CD4-positive, CD25-positive, alpha-beta regulatory T cell (primary cell): ENCODE results near the gene PREX1. TPM values are rescaled to one million over a fixed set of nuclear protein-coding genes. Genes with fewer than 3 reads are reported as not detected.
A peak's percentile ranks its signal among the peaks of the same experiment; 100 is the strongest.

Source experiments
- ATAC-seq, 2 donors: fragments of 150-1000 bp; cut with Tn5 transposase; one replicate each; pipeline ENCODE4 v1.10.0; 2021; ENCODE audit warnings: low read depth in 2 of 2, moderate number of reproducible peaks in 2 of 2, moderate library complexity in 1 of 2
- DNase-seq, 3 donors: peaks; one replicate each; pipeline versions ENCODE4 v3.0.0 to v3.0.0-alpha.2; 2012 to 2022; ENCODE audit warnings: mixed read lengths in 1 of 3
- H3K27ac ChIP-seq: one replicate; pipeline ENCODE4 v1.7.0; 2013; ENCODE audit warnings: mild to moderate bottlenecking, low read length; ENCODE audit not compliant: insufficient read depth, poor library complexity, severe bottlenecking
- H3K27me3 ChIP-seq: one replicate; pipeline ENCODE4 v1.7.0; 2013; ENCODE audit warnings: low read length; ENCODE audit not compliant: control insufficient read depth, insufficient read depth
- H3K36me3 ChIP-seq: one replicate; pipeline ENCODE4 v1.7.0; 2013; ENCODE audit warnings: mild to moderate bottlenecking, low read length, moderate library complexity; ENCODE audit not compliant: control insufficient read depth, insufficient read depth
- H3K4me1 ChIP-seq: 2 replicates; pipeline ENCODE4 v1.7.0; 2013; ENCODE audit warnings: mild to moderate bottlenecking, low read length; ENCODE audit not compliant: insufficient read depth, control insufficient read depth, poor library complexity, severe bottlenecking
- H3K4me3 ChIP-seq: one replicate; pipeline ENCODE4 v1.7.0; 2013; ENCODE audit warnings: low read depth, mild to moderate bottlenecking, low read length, moderate library complexity
- H3K9me3 ChIP-seq, 2 experiments: 1 replicate in 1 of 2; 2 replicates in 1 of 2; pipeline ENCODE4 v1.7.0; 2013; ENCODE audit warnings: low read length in 2 of 2, mild to moderate bottlenecking in 1 of 2, moderate library complexity in 1 of 2; ENCODE audit not compliant: control insufficient read depth in 2 of 2
- H3K27ac Mint-ChIP-seq, 3 donors: one replicate each; pipeline ENCODE4 v1.8.0; 2020 to 2022; ENCODE audit warnings: mild to moderate bottlenecking in 3 of 3, mixed read lengths in 3 of 3, moderate library complexity in 2 of 3
- H3K27me3 Mint-ChIP-seq: one replicate; pipeline ENCODE4 v1.8.0; 2022; ENCODE audit warnings: mild to moderate bottlenecking, mixed read lengths
- H3K36me3 Mint-ChIP-seq: one replicate; pipeline ENCODE4 v1.8.0; 2020; ENCODE audit warnings: mixed read lengths
- H3K4me1 Mint-ChIP-seq, 4 donors: one replicate each; pipeline ENCODE4 v1.8.0; 2020 to 2022; ENCODE audit warnings: mixed read lengths in 4 of 4, mild to moderate bottlenecking in 1 of 4
- H3K4me3 Mint-ChIP-seq, 4 donors: one replicate each; pipeline ENCODE4 v1.8.0; 2020 to 2022; ENCODE audit warnings: mild to moderate bottlenecking in 4 of 4, mixed read lengths in 4 of 4, moderate library complexity in 3 of 4
- H3K9me3 Mint-ChIP-seq, 7 donors: one replicate each; pipeline ENCODE4 v1.8.0; 2020 to 2022; ENCODE audit warnings: mixed read lengths in 7 of 7, mild to moderate bottlenecking in 3 of 7, moderate library complexity in 2 of 7
- polyA plus RNA-seq, 4 donors: library from polyadenylated mRNA; unstranded; fragments of 300-500 nt; fragmentation: Illumina TruSeq; gene quantifications; one replicate each; pipeline ENCODE4 v1.2.3, GENCODE V29; 2021
- total RNA-seq: library from RNA; stranded (reverse); gene quantifications from one replicate; pipeline ENCODE4 v1.2.3, GENCODE V29; 2022

The PREX1 gene
- total and polyA plus RNA-seq, 5 donors from 2014 or later: 40.8 to 264 (median 57.0) TPM

DNA sequence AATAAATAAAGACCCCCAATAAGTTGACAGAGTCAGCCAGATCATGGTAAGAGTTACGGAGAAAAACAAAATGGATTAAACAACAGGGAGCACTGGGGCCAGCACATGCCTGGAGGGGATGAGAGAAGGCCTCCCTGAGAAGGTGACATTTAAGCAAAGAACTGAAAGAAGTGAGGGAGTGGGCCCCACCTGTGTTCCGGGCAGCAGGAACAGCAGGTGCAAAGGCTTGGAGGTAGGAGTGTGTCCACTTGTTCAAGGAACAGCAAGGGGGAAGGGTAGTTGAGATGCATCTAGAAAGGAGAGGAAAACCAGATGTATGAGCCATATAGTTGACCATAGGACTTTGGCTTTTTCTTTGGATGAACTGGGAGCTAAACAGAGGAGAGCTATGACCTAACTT lies 7.6 kb upstream of the PREX1 start:
- no peak overlapping the region for H3K27ac ChIP-seq
- DNase-seq: no peak
- H3K36me3 ChIP-seq: no peaks in the 10 kb centered on the region
- no peaks in the 10 kb centered on the region for H3K27me3 ChIP-seq
- no peaks in the 10 kb centered on the region for H3K9me3 ChIP-seq
- H3K4me3 ChIP-seq: no peak overlapping the region
- no peaks in the 10 kb centered on the region for H3K36me3 Mint-ChIP-seq
- no peak for ATAC-seq
- H3K27ac Mint-ChIP-seq: peak overlapping the region in 1 of 3 donors; percentile 27
- H3K9me3 Mint-ChIP-seq: no peaks in the 10 kb centered on the region
- H3K4me1 Mint-ChIP-seq: peaks cover 0 to 10% (median 8%) of the 10 kb centered on the region in 4 donors
- H3K4me1 ChIP-seq: no peaks in the 10 kb centered on the region
- H3K4me3 Mint-ChIP-seq: no peak overlapping the region
- H3K27me3 Mint-ChIP-seq: peaks cover 13% of the 10 kb centered on the region

DNA sequence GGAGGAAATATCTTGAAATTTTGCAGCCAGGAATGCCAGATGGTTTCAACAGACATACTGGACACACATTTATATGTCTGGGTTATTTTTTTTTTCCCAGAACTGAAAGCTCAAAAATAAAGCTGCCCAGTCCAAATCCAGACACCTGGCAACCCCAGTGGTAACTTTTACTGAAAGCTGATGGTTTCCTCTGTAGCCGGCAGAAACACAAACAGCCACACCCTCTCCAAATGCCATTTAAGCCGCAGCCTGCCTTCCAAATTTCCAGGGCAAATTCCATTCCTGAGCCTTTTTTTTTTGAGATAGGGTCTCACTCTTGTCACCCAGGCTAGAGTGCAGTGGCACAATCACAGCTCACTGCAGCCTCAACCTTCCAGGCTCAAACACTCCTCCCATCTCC lies 6.5 kb upstream of the PREX1 start:
- Mint-ChIP-seq H3K4me1 (peaks cover 0 to 9% (median 6%) of the 10 kb centered on the region in 4 donors), H3K27ac (no peak overlapping the region), H3K4me3 (no peak overlapping the region), H3K9me3 (no peaks in the 10 kb centered on the region), H3K36me3 (no peaks in the 10 kb centered on the region), H3K27me3 (peaks cover 13% of the 10 kb centered on the region)
- Histone ChIP-seq H3K27ac (no peak overlapping the region), H3K9me3 (no peaks in the 10 kb centered on the region), H3K27me3 (no peaks in the 10 kb centered on the region), H3K4me1 (no peaks in the 10 kb centered on the region), H3K4me3 (no peak overlapping the region), H3K36me3 (no peaks in the 10 kb centered on the region)
- DNase-seq: no peak
- no peak for ATAC-seq

GRCh38 chr20:48832405-48832730 lies 4.6 kb upstream of the PREX1 start:
- ATAC-seq (no peak), DNase-seq (no peak)
- peaks cover 3% of the 10 kb centered on the region for H3K4me1 ChIP-seq
- Mint-ChIP-seq H3K27ac (peak overlapping the region in 2 of 3 donors; percentile 29 to 71), H3K4me3 (peak overlapping the region in 1 of 4 donors; percentile 40), H3K27me3 (peaks cover 13% of the 10 kb centered on the region), H3K36me3 (no peaks in the 10 kb centered on the region), H3K9me3 (no peaks in the 10 kb centered on the region), H3K4me1 (peaks cover 0 to 10% (median 4%) of the 10 kb centered on the region in 4 donors)
- no peaks in the 10 kb centered on the region for H3K36me3 ChIP-seq
- H3K9me3 ChIP-seq: no peaks in the 10 kb centered on the region
- H3K27ac ChIP-seq: no peak overlapping the region
- H3K4me3 ChIP-seq: no peak overlapping the region
- H3K27me3 ChIP-seq: no peaks in the 10 kb centered on the region

- Histone ChIP-seq H3K27me3 (no peaks in the 10 kb centered on the region), H3K27ac (no peak overlapping the region), H3K4me1 (peaks cover 7% of the 10 kb centered on the region), H3K36me3 (no peaks in the 10 kb centered on the region), H3K9me3 (no peaks in the 10 kb centered on the region), H3K4me3 (no peak overlapping the region)
- Mint-ChIP-seq H3K4me3 (peak overlapping the region in 1 of 4 donors; percentile 92), H3K4me1 (peaks cover 0 to 10% (median 4%) of the 10 kb centered on the region in 4 donors), H3K27ac (peak overlapping the region; percentile 1 to 71 (median 29)), H3K27me3 (peaks cover 13% of the 10 kb centered on the region), H3K36me3 (no peaks in the 10 kb centered on the region), H3K9me3 (no peaks in the 10 kb centered on the region)
- no peak for DNase-seq
- ATAC-seq: no peak
Observed at GRCh38 chr20:48831718-48832404, 4.1 kb upstream of the PREX1 start.

- ATAC-seq: no peak
- Histone ChIP-seq H3K27ac (no peak overlapping the region), H3K36me3 (no peaks in the 10 kb centered on the region), H3K4me1 (peaks cover 9% of the 10 kb centered on the region), H3K9me3 (no peaks in the 10 kb centered on the region), H3K4me3 (no peak overlapping the region), H3K27me3 (no peaks in the 10 kb centered on the region)
- Mint-ChIP-seq H3K4me1 (peaks cover 0 to 13% (median 4%) of the 10 kb centered on the region in 4 donors), H3K9me3 (no peaks in the 10 kb centered on the region), H3K27me3 (peaks cover 9% of the 10 kb centered on the region), H3K36me3 (no peaks in the 10 kb centered on the region), H3K27ac (peak overlapping the region in 1 of 3 donors; percentile 52), H3K4me3 (peak overlapping the region in 1 of 4 donors; percentile 92)
- no peak for DNase-seq
Observed at GRCh38 chr20:48830826-48831318, 3.1 kb upstream of the PREX1 start.

DNA sequence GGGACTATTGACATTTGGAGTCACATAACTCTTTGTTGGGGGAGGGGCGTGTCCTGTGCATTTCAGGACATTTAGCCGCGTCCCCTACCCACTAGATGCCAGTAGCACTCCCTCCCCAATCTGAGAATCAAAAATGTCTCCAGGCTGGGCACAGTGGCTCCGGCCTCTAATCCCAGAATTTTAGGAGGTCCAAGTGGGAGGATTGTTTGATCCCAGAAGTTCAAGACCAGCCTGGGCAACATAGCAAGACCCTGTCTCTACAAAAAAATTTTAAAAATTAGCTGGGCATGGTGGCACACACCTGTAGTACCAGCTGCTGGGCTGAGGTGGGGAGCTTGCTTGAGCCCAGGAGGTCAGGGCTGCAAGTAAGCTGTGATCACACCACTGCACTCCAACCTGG lies 2.1 kb upstream of the PREX1 start:
- no peaks in the 10 kb centered on the region for H3K36me3 Mint-ChIP-seq
- no peak overlapping the region for H3K27ac ChIP-seq
- peaks cover 18% of the 10 kb centered on the region for H3K4me1 ChIP-seq
- no peaks in the 10 kb centered on the region for H3K9me3 Mint-ChIP-seq
- no peaks in the 10 kb centered on the region for H3K27me3 ChIP-seq
- H3K4me3 ChIP-seq: no peak overlapping the region
- H3K4me3 Mint-ChIP-seq: peak overlapping the region in 2 of 4 donors; percentile 86 to 92
- H3K36me3 ChIP-seq: no peaks in the 10 kb centered on the region
- peaks cover 0 to 15% (median 11%) of the 10 kb centered on the region in 4 donors for H3K4me1 Mint-ChIP-seq
- peak overlapping the region; percentile 33 to 83 (median 52) for H3K27ac Mint-ChIP-seq
- ATAC-seq: no peak
- H3K27me3 Mint-ChIP-seq: peaks cover 5% of the 10 kb centered on the region
- DNase-seq: no peak
- H3K9me3 ChIP-seq: no peaks in the 10 kb centered on the region

- H3K4me3 Mint-ChIP-seq: peak overlapping the region; percentile 86 to 94 (median 92)
- no peaks in the 10 kb centered on the region for H3K27me3 Mint-ChIP-seq
- H3K9me3 Mint-ChIP-seq: no peaks in the 10 kb centered on the region
- Histone ChIP-seq H3K27me3 (no peaks in the 10 kb centered on the region), H3K27ac (peak overlapping the region; percentile 60), H3K36me3 (no peaks in the 10 kb centered on the region), H3K4me3 (no peak overlapping the region), H3K9me3 (no peaks in the 10 kb centered on the region), H3K4me1 (peaks cover 28% of the 10 kb centered on the region)
- DNase-seq: no peak
- H3K4me1 Mint-ChIP-seq: peaks cover 0 to 21% (median 15%) of the 10 kb centered on the region in 4 donors
- no peaks in the 10 kb centered on the region for H3K36me3 Mint-ChIP-seq
- H3K27ac Mint-ChIP-seq: peak overlapping the region; percentile 83 to 93 (median 89)
- no peak for ATAC-seq
Observed at GRCh38 chr20:48828734-48829460, 1.1 kb upstream of the PREX1 start.
